Activated gamma-delta T cell treated with anti-CD3 and anti-CD28 coated beads, Interleukin-2, amount 50 U/mL, for 16 hours (primary cell): Measurements from ENCODE around the gene FSTL4.
A peak's percentile ranks its signal among the peaks of the same experiment; 100 is the strongest.
"Not testable (repeated sequence)": the region's sequence is repeated elsewhere in the genome, so short reads cannot be mapped to it uniquely, and the experiment has no call there.

Experiments
- DNase-seq: peaks from one replicate; pipeline ENCODE4 v3.0.0-alpha.2; 2020; ENCODE audit warnings: low read depth

Gene FSTL4

GRCh38 chr5:133552925-133553525 lies 59.3 kb downstream of the FSTL4 start:
- DNase-seq, result peak; percentile 28

GRCh38 chr5:133546500-133546899 lies 65.8 kb downstream of the FSTL4 start:
- DNase-seq, result no peak

- DNase-seq, result no peak
Measured at GRCh38 chr5:133544346-133544745, 68.0 kb downstream of the FSTL4 start.

- DNase-seq, result no peak
Measured at GRCh38 chr5:133539818-133540217, 72.5 kb downstream of the FSTL4 start.

GRCh38 chr5:133538718-133539117 lies 73.6 kb downstream of the FSTL4 start:
- no peak for DNase-seq

- not testable (repeated sequence) for DNase-seq
Measured at GRCh38 chr5:133535241-133535929, 77.0 kb downstream of the FSTL4 start.

GRCh38 chr5:133534566-133534965 lies 77.8 kb downstream of the FSTL4 start:
- no peak for DNase-seq

- no peak for DNase-seq
Measured at GRCh38 chr5:133533541-133533940, 78.8 kb downstream of the FSTL4 start.

GRCh38 chr5:133531594-133531993 lies 80.7 kb downstream of the FSTL4 start:
- no peak for DNase-seq

- DNase-seq, result no peak
Measured at GRCh38 chr5:133531178-133531577, 81.2 kb downstream of the FSTL4 start.

- no peak for DNase-seq
Measured at GRCh38 chr5:133530270-133530669, 82.1 kb downstream of the FSTL4 start.

- no peak for DNase-seq
Measured at GRCh38 chr5:133528841-133529240, 83.5 kb downstream of the FSTL4 start.

GRCh38 chr5:133527311-133527710 lies 85.0 kb downstream of the FSTL4 start:
- no peak for DNase-seq

GRCh38 chr5:133526368-133526767 lies 86.0 kb downstream of the FSTL4 start:
- DNase-seq, result no peak

GRCh38 chr5:133525126-133525525 lies 87.2 kb downstream of the FSTL4 start:
- DNase-seq, result no peak

- no peak for DNase-seq
Measured at GRCh38 chr5:133524666-133525065, 87.7 kb downstream of the FSTL4 start.

GRCh38 chr5:133523961-133524586 lies 88.3 kb downstream of the FSTL4 start:
- DNase-seq, result no peak

- DNase-seq, result no peak
Measured at GRCh38 chr5:133523013-133523658, 89.2 kb downstream of the FSTL4 start.

- DNase-seq, result no peak
Measured at GRCh38 chr5:133521801-133522200, 90.5 kb downstream of the FSTL4 start.

- DNase-seq, result no peak
Measured at GRCh38 chr5:133520991-133521706, 91.2 kb downstream of the FSTL4 start.

GRCh38 chr5:133520062-133520461 lies 92.3 kb downstream of the FSTL4 start:
- no peak for DNase-seq

GRCh38 chr5:133519191-133519590 lies 93.2 kb downstream of the FSTL4 start:
- no peak for DNase-seq
